SK-N-SH treated with all-trans-retinoic acid at 6 μM for 48 hours (cell line): ENCODE measurements around the gene ST3GAL5.

Experiments used
- GLIS3 ChIP-seq: fragments of 250-450 bp; sonication (Bioruptor Pico); IDR thresholded peaks from 2 replicates; pipeline ENCODE4 v1.5.0; 2020; ENCODE audit warnings: mild to moderate bottlenecking, moderate library complexity
- PPARA ChIP-seq: fragments of 250-450 bp; sonication (Bioruptor Pico); IDR thresholded peaks from 2 replicates; pipeline ENCODE4 v1.5.0; 2020; ENCODE audit warnings: mild to moderate bottlenecking, borderline replicate concordance
- SNAI2 ChIP-seq: fragments of 250-450 bp; sonication (Bioruptor Pico); IDR thresholded peaks from 2 replicates; pipeline ENCODE4 v1.5.0; 2020; ENCODE audit warnings: mild to moderate bottlenecking, moderate library complexity
- ZNF70 ChIP-seq: fragments of 450-650 bp; formaldehyde crosslinking; IDR thresholded peaks from 2 replicates; pipeline ENCODE4 v1.5.0; 2020; ENCODE audit warnings: mild to moderate bottlenecking, moderate library complexity
- TF ChIP-seq, protein P1 (sequence below): fragments of 250-450 bp; sonication (Bioruptor Pico); IDR thresholded peaks from 2 replicates; pipeline ENCODE4 v1.8.0; 2020; ENCODE audit warnings: mild to moderate bottlenecking, moderate library complexity, borderline replicate concordance
- TF ChIP-seq, protein P2 (sequence below): fragments of 250-450 bp; sonication (Bioruptor Pico); IDR thresholded peaks from 2 replicates; pipeline ENCODE4 v1.5.1; 2020; ENCODE audit warnings: low read depth, mild to moderate bottlenecking, moderate library complexity

DNA sequence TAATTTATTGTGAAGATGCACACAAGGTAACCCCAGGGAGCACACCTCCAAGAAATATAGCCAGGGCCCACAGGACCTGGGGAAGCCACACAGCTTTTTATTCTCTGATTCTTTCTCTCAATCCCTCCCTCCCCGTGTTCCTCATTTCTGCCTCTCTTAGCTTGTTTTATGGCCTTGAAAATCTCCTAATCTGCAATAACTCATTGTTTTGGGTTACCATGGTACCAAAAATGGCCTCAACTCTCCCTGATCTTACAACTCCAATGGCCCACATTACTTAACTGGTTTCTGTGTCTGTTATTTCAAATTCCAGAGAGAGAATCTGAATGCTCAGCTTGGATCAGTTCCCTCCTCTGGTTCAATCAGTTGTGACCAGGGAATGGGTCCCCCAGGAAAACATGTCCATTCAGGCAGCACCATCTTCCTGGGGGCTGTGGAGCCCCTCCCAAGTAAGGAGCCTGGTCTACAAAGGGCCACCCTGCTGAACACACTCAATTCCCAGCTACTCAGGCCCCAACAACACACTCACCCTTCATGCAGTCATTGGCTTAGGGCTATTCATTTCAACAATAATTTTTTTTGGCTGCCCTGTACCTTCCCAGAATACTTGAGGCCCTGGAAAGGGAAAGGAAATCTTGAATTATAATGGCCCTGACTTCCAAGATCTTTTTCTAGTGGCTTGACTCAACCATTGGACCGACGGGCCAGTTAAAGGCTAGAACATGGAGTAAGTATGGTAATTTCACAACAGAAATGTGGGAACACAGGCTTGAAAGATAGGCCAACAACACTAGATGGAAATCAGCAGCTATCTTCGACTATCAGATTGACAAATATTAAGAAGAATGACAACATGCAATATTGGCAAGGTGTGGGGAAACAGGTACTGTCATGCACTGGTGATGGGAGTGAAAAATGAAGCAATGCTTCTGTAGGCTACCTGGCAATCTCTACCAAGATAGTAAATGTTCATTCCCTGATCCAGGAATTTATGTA is 41.6 kb upstream of the ST3GAL5 start:
- TF ChIP-seq PPARA (CRISPR knock-in tag) (no peak), ZNF70 (CRISPR knock-in tag) (no peak), SNAI2 (CRISPR knock-in tag) (no peak), GLIS3 (CRISPR knock-in tag) (no peak)
- TF ChIP-seq, protein P1, sequence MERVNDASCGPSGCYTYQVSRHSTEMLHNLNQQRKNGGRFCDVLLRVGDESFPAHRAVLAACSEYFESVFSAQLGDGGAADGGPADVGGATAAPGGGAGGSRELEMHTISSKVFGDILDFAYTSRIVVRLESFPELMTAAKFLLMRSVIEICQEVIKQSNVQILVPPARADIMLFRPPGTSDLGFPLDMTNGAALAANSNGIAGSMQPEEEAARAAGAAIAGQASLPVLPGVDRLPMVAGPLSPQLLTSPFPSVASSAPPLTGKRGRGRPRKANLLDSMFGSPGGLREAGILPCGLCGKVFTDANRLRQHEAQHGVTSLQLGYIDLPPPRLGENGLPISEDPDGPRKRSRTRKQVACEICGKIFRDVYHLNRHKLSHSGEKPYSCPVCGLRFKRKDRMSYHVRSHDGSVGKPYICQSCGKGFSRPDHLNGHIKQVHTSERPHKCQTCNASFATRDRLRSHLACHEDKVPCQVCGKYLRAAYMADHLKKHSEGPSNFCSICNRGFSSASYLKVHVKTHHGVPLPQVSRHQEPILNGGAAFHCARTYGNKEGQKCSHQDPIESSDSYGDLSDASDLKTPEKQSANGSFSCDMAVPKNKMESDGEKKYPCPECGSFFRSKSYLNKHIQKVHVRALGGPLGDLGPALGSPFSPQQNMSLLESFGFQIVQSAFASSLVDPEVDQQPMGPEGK (CRISPR knock-in tag): no peak
- TF ChIP-seq, protein P2, sequence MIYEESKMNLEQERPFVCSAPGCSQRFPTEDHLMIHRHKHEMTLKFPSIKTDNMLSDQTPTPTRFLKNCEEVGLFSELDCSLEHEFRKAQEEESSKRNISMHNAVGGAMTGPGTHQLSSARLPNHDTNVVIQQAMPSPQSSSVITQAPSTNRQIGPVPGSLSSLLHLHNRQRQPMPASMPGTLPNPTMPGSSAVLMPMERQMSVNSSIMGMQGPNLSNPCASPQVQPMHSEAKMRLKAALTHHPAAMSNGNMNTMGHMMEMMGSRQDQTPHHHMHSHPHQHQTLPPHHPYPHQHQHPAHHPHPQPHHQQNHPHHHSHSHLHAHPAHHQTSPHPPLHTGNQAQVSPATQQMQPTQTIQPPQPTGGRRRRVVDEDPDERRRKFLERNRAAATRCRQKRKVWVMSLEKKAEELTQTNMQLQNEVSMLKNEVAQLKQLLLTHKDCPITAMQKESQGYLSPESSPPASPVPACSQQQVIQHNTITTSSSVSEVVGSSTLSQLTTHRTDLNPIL: no peak
